DOHH2 (cell line): ENCODE results near the gene PQBP1.

Experiments used
- H3F3A ChIP-seq: fragments of 200-600 bp; sonication (generic), shearing (Covaris generic); 2 replicates; pipeline ENCODE4 v1.6.0; 2016; ENCODE audit warnings: antibody characterized with exemption, mild to moderate bottlenecking; ENCODE audit not compliant: control insufficient read depth, insufficient read depth
- H3K27ac ChIP-seq: fragments of 200-600 bp; sonication (generic); 2 replicates; pipeline ENCODE4 v1.5.1; 2014; ENCODE audit warnings: low read depth, mild to moderate bottlenecking, low read length, moderate library complexity
- H3K27me3 ChIP-seq: fragments of 200-600 bp; sonication (generic); 2 replicates; pipeline ENCODE4 v1.6.1; 2014; ENCODE audit warnings: mild to moderate bottlenecking, low read length, mixed read lengths; ENCODE audit not compliant: control insufficient read depth
- H3K36me3 ChIP-seq: fragments of 200-600 bp; sonication (generic); 2 replicates; pipeline ENCODE4 v1.6.1; 2014; ENCODE audit warnings: mild to moderate bottlenecking, low read length, moderate library complexity, mixed read lengths; ENCODE audit not compliant: control insufficient read depth
- H3K4me1 ChIP-seq: fragments of 200-600 bp; sonication (generic); 2 replicates; pipeline ENCODE4 v1.6.1; 2014; ENCODE audit warnings: mild to moderate bottlenecking, low read length, mixed read lengths; ENCODE audit not compliant: control insufficient read depth
- H3K4me2 ChIP-seq: fragments of 200-600 bp; sonication (generic); 2 replicates; pipeline ENCODE4 v1.6.0; 2014; ENCODE audit warnings: mild to moderate bottlenecking, low read length, moderate library complexity
- H3K4me3 ChIP-seq: fragments of 200-600 bp; sonication (generic); 2 replicates; pipeline ENCODE4 v1.5.1; 2014; ENCODE audit warnings: mild to moderate bottlenecking, low read length, mixed read lengths
- H3K79me2 ChIP-seq: fragments of 200-600 bp; sonication (generic); 2 replicates; pipeline ENCODE4 v1.6.1; 2014; ENCODE audit warnings: mild to moderate bottlenecking, low read length, mixed read lengths; ENCODE audit not compliant: control insufficient read depth
- H3K9me2 ChIP-seq: fragments of 200-600 bp; sonication (generic); replicated peaks from 2 replicates; pipeline ENCODE4 v1.6.1; 2014; ENCODE audit warnings: mild to moderate bottlenecking, low read length, mixed read lengths; ENCODE audit not compliant: control insufficient read depth
- H3K9me3 ChIP-seq: fragments of 200-600 bp; sonication (generic); 2 replicates; pipeline ENCODE4 v1.6.1; 2014; ENCODE audit warnings: antibody characterized with exemption, low read length, mixed read lengths; ENCODE audit not compliant: control insufficient read depth, insufficient read depth
- H4K20me1 ChIP-seq: fragments of 200-600 bp; sonication (generic); 2 replicates; pipeline ENCODE4 v1.6.0; 2014; ENCODE audit warnings: low read depth, mild to moderate bottlenecking, antibody characterized with exemption, low read length, moderate library complexity; ENCODE audit not compliant: control insufficient read depth, insufficient read depth
- CTCF ChIP-seq: fragments of 200-600 bp; sonication (generic); IDR thresholded peaks from one replicate; pipeline ENCODE4 v1.5.1; 2014; ENCODE audit warnings: antibody characterized with exemption, mild to moderate bottlenecking, low read depth, low read length; ENCODE audit not compliant: poor library complexity, severe bottlenecking
- EZH2phosphoT487 ChIP-seq: fragments of 200-600 bp; sonication (generic); IDR thresholded peaks from 2 replicates; pipeline ENCODE4 v1.6.1; 2017; ENCODE audit warnings: borderline replicate concordance, mild to moderate bottlenecking, antibody characterized with exemption, low read length, moderate library complexity, mixed read lengths

Gene PQBP1

DNA sequence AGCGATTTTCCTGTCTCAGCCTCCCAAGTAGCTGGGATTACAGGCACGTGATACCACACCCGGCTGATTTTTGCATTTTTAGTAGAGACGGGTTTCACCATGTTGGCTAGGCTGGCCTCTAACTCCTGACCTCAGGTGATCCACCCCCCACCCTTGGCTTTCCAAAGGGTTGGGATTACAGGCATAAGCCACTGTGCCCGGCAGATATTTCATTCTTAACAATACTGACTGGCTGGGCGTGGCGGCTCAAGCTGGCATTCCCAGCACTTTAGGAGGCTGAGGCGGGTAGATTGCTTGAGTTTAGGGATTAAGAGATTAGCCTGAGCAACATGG lies 1.3 kb downstream of the PQBP1 start:
- no peak for TF ChIP-seq CTCF
- no peak for TF ChIP-seq EZH2phosphoT487
- no peak overlapping the region for H3K27ac ChIP-seq
- H3K4me1 ChIP-seq = peaks cover 13% of the 10 kb centered on the region
- H3K9me2 ChIP-seq = no peaks in the 10 kb centered on the region
- no peaks in the 10 kb centered on the region for H3K27me3 ChIP-seq
- H3K79me2 ChIP-seq = peaks cover 48% of the 10 kb centered on the region
- H3K4me3 ChIP-seq = peak overlapping the region; percentile 88
- peaks cover 24% of the 10 kb centered on the region for H3K36me3 ChIP-seq
- 0 out of 2 replicates have a peak, but pooled peaks cover 3% of the 10 kb centered on the region for H4K20me1 ChIP-seq
- no peaks in the 10 kb centered on the region for H3F3A ChIP-seq
- peak overlapping the region; percentile 68 for H3K4me2 ChIP-seq
- H3K9me3 ChIP-seq = no peaks in the 10 kb centered on the region

- no peak overlapping the region for H3K4me3 ChIP-seq
- H3K27ac ChIP-seq = no peak overlapping the region
- no peaks in the 10 kb centered on the region for H3K9me3 ChIP-seq
- H4K20me1 ChIP-seq = 0 out of 2 replicates have a peak, but pooled peaks cover 3% of the 10 kb centered on the region
- H3K36me3 ChIP-seq = peaks cover 22% of the 10 kb centered on the region
- no peaks in the 10 kb centered on the region for H3F3A ChIP-seq
- peaks cover 37% of the 10 kb centered on the region for H3K79me2 ChIP-seq
- TF ChIP-seq CTCF (no peak), EZH2phosphoT487 (no peak)
- H3K27me3 ChIP-seq = no peaks in the 10 kb centered on the region
- no peaks in the 10 kb centered on the region for H3K9me2 ChIP-seq
- H3K4me2 ChIP-seq = no peak overlapping the region
- H3K4me1 ChIP-seq = peaks cover 13% of the 10 kb centered on the region
Observed at GRCh38 chrX:48901069-48901468, 3.3 kb downstream of the PQBP1 start.

- Histone ChIP-seq H3K27ac (no peak overlapping the region), H4K20me1 (no peaks in the 10 kb centered on the region)
- TF ChIP-seq EZH2phosphoT487 = no peak
- TF ChIP-seq CTCF = no peak
Observed at GRCh38 chrX:48902135-48902534, 4.4 kb downstream of the PQBP1 start.

GRCh38 chrX:48902776-48903175 lies 5.0 kb downstream of the PQBP1 start:
- Histone ChIP-seq H3F3A (no peaks in the 10 kb centered on the region), H3K27ac (no peak overlapping the region), H3K4me2 (no peak overlapping the region), H3K9me2 (no peaks in the 10 kb centered on the region), H3K36me3 (peaks cover 26% of the 10 kb centered on the region), H3K9me3 (no peaks in the 10 kb centered on the region), H3K27me3 (no peaks in the 10 kb centered on the region), H3K4me1 (peaks cover 8% of the 10 kb centered on the region), H3K4me3 (no peak overlapping the region), H3K79me2 (peaks cover 23% of the 10 kb centered on the region), H4K20me1 (no peaks in the 10 kb centered on the region)
- TF ChIP-seq EZH2phosphoT487 = no peak
- no peak for TF ChIP-seq CTCF

More at GRCh38 chrX:48902135-48902534, 4.4 kb downstream of the PQBP1 start:
- Histone ChIP-seq H3K27me3 (no peaks in the 10 kb centered on the region), H3K79me2 (peaks cover 27% of the 10 kb centered on the region), H3F3A (no peaks in the 10 kb centered on the region), H3K9me3 (no peaks in the 10 kb centered on the region), H3K4me1 (peaks cover 8% of the 10 kb centered on the region), H3K9me2 (no peaks in the 10 kb centered on the region), H3K4me3 (no peak overlapping the region), H3K4me2 (no peak overlapping the region), H3K36me3 (peaks cover 26% of the 10 kb centered on the region)
